ENCODE results near the gene TMEM135.

Gene TMEM135

GRCh38 chr11:87194985-87195820, 157.5 kb downstream of the TMEM135 start:
- DNase-seq (ENCODE audit: low read depth in 2 of 2) = no peak

DNA sequence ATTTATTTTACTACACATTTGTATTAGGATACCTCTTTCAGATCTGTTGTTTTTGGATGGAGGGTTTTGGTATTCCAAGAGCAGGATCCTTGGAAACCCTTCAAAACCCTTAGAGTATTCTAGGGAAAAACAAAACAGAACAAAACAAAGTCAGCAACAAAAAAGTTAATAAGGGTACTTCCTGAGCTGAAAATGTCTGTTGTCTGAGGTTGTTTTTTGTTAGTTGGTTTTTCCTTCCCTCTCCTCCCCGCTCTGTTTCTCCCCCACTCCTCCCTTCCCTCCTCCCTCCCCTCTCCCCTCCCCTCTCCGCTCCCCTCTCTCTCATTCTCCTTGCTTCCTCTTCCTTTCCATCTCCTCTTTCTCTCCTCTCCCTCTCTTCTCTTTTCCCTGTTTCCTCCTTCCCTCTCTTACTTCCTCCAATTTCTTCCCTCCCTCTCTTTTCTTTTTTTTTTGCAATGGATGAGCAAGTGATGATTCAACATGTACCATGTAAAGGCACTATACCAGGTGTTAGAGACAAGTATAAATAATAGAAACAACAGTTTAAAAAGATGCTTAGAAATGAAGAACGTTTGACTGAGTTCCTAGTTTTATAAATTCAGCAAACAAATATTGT, 160.6 kb downstream of the TMEM135 start:
- no peak for DNase-seq (ENCODE audit: low read depth in 2 of 2)

- DNase-seq (ENCODE audit: low read depth in 2 of 2) = no peak
Measured at GRCh38 chr11:87201376-87201775, 163.6 kb downstream of the TMEM135 start.

DNA sequence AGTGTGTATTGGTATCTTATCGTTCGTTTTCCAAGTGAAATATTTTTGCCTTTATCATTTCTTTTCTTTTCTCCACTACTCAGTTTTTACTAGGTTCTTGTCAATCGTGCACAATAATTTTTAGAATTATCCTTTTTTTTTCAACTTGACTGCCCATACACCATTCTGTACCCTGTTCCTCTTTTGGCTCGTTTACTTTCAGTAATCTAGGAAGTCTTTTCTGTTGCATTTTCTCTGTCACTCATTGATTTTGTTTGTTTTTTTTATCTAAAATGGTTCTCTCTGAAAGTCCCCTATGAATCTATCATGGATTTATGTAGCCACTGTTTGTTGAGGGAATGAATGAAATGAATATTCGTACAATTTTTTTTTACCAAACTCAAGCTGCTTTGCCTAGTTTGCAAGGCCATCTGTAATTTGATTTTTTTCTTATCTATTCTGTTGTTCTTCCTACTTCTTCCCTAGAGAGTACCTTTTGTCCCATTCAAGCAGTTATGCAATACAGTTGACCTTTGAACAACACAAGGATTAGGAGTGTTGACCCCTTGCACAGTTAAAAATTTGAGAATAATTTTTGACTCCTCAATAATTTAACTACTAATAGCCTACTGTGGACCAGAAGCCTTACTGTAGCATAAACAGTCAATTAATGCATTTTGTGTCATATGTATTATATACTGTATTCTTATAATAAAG, 166.3 kb downstream of the TMEM135 start:
- DNase-seq (ENCODE audit: low read depth in 2 of 2) = no peak

GRCh38 chr11:87212891-87213290, 175.2 kb downstream of the TMEM135 start:
- no peak for DNase-seq (ENCODE audit: low read depth in 2 of 2)

GRCh38 chr11:87213444-87213843, 175.7 kb downstream of the TMEM135 start:
- DNase-seq (ENCODE audit: low read depth in 2 of 2) = no peak

DNA sequence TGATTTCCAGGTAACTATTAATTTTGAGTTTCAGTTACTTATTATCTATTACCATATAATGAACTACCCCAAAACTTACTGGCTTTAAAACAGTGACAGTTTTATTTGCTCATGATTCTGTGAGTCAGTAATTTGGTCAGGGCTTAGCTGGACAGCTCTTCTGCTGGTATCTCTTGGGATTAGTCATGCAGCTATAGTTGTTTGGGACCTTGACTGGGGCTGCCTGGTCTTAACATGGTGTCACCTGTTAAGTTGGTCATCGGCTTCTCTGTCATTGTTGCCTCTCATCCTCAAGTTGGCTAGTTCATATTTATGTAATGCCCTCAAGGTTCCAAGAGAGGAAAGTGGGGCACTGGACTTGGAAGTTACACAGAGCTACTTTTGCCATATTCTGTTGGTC, 177.5 kb downstream of the TMEM135 start:
- no peak for DNase-seq (ENCODE audit: low read depth in 2 of 2)

DNA sequence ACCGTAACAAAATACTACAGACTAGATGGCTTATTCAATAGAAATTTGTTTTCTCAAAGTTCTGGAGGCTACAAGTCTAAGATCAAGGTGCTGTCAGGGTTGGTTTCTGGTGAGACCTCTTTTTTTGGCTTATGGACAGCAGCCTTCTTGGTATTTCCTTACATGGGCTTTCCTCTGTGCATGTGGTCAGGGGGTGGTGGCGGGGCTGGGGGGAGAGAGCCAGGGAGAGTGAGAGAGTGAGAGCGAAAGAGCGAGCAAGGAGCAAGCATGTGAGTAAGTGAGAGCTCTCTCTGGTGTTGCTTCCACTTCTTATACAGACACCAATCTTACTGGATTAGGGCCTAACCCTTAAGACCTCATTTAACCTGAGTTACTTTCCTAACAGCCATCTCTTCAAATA, 181.5 kb downstream of the TMEM135 start:
- peak in 1 of 2 donors; percentile 5 for DNase-seq (ENCODE audit: low read depth in 2 of 2)

DNA sequence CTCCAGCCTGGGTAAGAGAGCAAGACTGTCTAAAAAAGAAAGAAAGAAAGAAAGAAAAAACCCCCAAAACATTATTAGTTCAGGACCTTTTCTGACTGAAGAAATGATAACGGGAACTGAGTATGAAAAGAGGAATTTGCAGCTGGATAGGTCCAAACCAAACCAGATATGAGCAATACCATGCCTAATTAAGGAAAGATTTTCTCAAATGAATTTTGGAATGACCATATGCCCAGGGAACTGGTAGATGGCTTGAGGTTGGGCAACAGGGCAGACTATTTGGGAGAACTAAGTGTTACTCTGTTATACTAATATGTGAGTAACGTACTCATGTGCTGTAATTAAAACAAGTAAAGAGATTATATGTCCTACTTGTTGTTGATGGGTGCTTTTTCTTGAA, 186.1 kb downstream of the TMEM135 start:
- DNase-seq (ENCODE audit: low read depth in 2 of 2) = no peak

DNA sequence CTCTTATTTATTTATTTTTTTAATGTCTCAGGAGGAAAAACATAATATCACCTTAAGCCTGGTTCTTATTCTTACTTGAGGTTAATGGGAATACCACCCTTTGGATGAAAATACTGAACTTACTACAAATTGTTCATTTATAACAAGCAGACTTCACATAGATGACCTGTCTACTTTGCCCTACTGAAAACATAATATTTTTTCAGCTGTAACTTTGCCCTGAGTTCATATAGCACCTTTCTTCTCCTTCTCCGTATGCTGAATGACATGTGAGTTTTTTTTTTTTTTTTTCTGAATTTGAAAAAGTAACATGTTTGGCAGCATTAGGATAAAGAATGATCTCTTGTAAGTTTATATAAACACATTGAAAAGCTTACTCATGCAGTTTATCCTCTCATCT, 186.8 kb downstream of the TMEM135 start:
- DNase-seq (ENCODE audit: low read depth in 2 of 2) = no peak

DNA sequence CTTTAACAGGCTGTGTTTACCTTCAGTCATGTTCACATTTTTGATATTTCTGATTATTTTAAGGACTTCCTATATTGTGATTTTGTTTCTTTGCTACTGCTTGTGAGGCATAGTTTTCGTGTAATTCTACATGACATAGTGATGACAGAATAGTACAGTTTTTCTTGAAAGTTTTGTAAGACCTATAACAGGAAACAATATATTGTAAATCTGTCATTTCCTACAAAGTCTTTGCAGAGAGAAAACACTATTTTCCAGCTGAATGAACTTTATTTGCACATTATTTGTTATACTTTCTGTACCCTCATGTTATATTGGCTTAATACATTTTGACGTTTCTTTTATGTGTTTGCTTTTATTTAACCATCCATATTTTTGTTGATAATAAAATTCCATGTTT, 191.1 kb downstream of the TMEM135 start:
- DNase-seq (ENCODE audit: low read depth in 2 of 2) = no peak

GRCh38 chr11:87230995-87231394, 193.3 kb downstream of the TMEM135 start:
- no peak for DNase-seq (ENCODE audit: low read depth in 2 of 2)

GRCh38 chr11:87232320-87232719, 194.6 kb downstream of the TMEM135 start:
- no peak for DNase-seq (ENCODE audit: low read depth in 2 of 2)

DNA sequence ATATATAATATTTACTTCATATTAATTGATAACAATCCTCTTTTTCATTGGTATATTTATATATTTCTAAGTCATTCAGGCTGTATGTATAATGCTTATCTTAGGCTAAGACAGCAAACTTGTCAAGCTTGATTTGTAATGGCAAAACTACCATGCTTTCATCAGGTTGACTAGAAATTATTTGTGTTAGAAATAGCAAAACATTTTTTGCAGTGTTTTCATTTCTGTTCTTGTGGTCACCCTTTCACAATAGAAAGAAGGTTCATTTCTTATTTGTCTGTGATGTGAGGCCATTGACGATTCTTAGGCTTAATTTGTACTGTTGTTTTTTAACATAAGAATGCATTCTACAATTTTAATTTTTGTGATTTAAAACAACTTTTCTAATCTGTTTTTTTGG, 197.6 kb downstream of the TMEM135 start:
- DNase-seq (ENCODE audit: low read depth in 2 of 2) = no peak

DNA sequence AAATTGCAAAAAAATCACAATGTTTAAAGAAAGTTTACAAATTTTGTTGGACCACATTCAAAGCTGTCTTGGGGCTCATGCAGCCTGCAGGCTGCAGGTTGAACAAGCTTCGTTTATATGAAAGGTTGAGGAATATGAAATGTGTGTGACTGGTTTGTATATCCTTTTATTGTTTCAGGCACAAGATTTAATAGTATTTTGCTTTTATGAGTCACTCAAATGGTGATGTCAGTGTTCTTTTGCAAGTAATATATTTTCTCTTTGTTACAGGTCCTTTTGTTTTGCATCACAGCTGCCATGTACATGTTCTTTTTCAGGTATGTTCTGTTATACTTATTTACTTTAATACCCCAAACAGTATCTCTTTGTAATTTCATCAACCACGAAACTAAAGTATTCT, 198.6 kb downstream of the TMEM135 start:
- DNase-seq (ENCODE audit: low read depth in 2 of 2) = no peak

GRCh38 chr11:87239001-87239400, 201.3 kb downstream of the TMEM135 start:
- DNase-seq (ENCODE audit: low read depth in 2 of 2) = no peak

DNA sequence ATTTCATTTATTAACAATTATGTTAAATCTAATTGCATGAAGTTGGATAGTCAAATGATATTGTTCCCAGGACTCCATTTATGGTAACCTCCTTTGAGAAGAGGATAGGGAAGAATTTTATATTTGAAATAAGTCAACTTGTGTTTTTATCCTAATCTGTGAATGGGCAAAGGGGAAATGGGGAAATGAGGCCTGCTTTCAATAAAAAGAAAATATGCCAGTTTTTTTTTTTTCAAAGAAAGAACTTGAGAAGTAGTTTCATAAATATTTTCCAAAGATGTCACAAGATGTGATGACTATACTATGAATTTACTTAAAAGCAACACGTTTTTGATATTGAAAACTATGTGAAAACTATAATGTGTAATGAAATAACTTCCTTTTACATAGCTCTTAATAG, 201.8 kb downstream of the TMEM135 start:
- no peak for DNase-seq (ENCODE audit: low read depth in 2 of 2)

DNA sequence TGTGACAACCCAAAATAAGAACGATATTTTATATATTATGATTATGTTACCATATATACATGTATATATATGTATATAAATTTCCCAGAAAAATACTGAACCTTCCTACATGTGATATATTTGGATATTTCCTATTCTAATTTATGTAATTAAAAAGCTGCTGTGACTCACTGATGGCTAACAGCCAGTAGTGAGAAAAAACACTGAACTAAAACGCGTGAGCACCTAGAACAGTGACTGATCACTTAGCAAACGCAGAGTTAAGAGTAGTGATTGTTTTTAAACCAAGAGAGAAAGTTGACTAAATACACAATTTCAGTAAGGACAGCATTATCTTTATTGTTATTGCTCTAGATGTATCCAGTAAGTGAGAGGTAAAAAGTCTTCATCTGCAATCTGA, 213.8 kb downstream of the TMEM135 start:
- no peak for DNase-seq (ENCODE audit: low read depth in 2 of 2)

- DNase-seq (ENCODE audit: low read depth in 2 of 2) = no peak
Measured at GRCh38 chr11:87252869-87253268, 215.1 kb downstream of the TMEM135 start.

DNA sequence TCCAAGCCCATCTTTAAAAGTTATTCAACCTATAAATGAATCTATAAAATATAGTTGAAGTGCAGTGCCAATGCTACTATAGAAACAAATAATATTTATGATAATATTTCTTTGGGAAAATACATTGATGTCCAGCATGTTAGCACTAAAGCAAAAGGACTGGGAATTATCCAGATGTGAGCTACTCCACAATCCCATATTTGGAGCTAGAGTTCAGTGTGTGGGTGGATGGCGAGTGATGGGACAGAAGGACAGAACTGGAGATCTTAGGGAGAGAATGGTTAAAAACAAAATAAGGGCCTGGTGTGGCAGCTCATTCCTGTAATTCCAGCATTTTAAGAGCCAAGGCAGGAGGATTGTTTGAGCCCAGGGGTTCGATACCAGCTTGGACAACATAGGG, 216.8 kb downstream of the TMEM135 start:
- no peak for DNase-seq (ENCODE audit: low read depth in 2 of 2)

GRCh38 chr11:87255589-87255988, 217.9 kb downstream of the TMEM135 start:
- no peak for DNase-seq (ENCODE audit: low read depth in 2 of 2)

DNA sequence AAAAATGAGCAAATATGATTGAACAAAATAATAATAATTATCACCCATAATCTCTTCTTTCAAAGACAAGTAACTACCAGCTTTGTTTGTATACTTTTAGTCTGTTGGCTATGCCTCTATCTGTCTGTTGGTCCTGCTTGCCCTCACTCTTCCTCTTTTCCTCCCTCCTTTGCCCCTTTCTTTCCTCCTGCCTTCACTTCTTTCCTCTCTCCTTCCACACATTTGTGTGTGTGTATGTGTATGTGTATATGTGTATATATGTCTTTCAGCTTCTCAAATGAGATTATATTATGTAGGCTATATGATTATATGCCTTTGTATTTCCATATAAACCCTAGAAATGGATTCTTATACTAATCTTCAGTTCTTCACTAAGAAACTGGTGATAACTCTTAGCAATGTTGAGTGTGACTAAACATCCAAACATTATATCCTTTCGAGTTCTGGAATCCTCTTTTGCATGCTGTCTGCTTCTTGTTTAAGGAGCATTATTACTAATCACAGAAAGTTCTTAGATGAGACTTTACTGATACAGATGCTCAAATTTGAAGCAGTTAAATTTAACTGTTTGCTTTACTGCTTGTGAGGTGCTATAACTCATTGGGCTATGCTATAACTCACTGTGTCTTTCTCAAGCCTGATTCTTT, 219.1 kb downstream of the TMEM135 start:
- DNase-seq (ENCODE audit: low read depth in 2 of 2) = no peak

Data from stimulated activated CD8-positive, alpha-beta memory T cell treated with anti-CD3 and anti-CD28 coated beads, Interleukin-15, amount 100 ng/mL, for 48 hours (primary cell).